A673 (cell line): ENCODE results near the gene SAMD4B. TPM values are rescaled to one million over a fixed set of nuclear protein-coding genes. Genes with fewer than 3 reads are reported as not detected.

ENCODE experiments used
- BruUV-seq: library from RNA; stranded (reverse); fragments of 400-500 nt; replicated peaks from 2 replicates; lab custom pipeline; 2021; lab: Mats Ljungman, UMichigan
- CTCF ChIA-PET: fragments of 300-600 bp; sonication (Branson Sonifier 250); formaldehyde crosslinking; loops from one replicate; lab custom pipeline; 2022; ENCODE audit warnings: antibody characterized with exemption; lab: Charles Lee
- POLR2A ChIA-PET: fragments of 300-600 bp; sonication (Branson Sonifier 250); formaldehyde crosslinking; loops from one replicate; lab custom pipeline; 2022; ENCODE audit warnings: antibody characterized with exemption; ENCODE audit not compliant: low non-redundant PET; lab: Charles Lee
- DNase-seq: peaks from one replicate; pipeline ENCODE4 v3.0.0-alpha.2; 2015; ENCODE audit warnings: low spot score
- H3K27ac ChIP-seq: fragments of 200-600 bp; sonication (generic); 2 replicates; pipeline ENCODE4 v1.5.1; 2016; ENCODE audit warnings: mixed run types, low read depth, mild to moderate bottlenecking, mixed read lengths, antibody characterized with exemption, low read length; ENCODE audit not compliant: poor library complexity, severe bottlenecking
- H3K27me3 ChIP-seq: fragments of 200-600 bp; sonication (generic); replicated peaks from 2 replicates; pipeline ENCODE4 v1.6.1; 2017; ENCODE audit warnings: mixed run types, low read depth, mild to moderate bottlenecking, mixed read lengths, antibody characterized with exemption, low read length; ENCODE audit not compliant: insufficient read depth, poor library complexity
- H3K36me3 ChIP-seq: fragments of 200-600 bp; sonication (generic); 2 replicates; pipeline ENCODE4 v1.6.1; 2016; ENCODE audit warnings: mixed run types, mild to moderate bottlenecking, mixed read lengths, antibody characterized with exemption, low read length; ENCODE audit not compliant: insufficient read depth, poor library complexity, severe bottlenecking
- H3K4me1 ChIP-seq: fragments of 200-600 bp; sonication (generic); 2 replicates; pipeline ENCODE4 v1.6.1; 2017; ENCODE audit warnings: mixed run types, mild to moderate bottlenecking, mixed read lengths, antibody characterized with exemption, low read length; ENCODE audit not compliant: insufficient read depth, poor library complexity, severe bottlenecking
- H3K4me3 ChIP-seq: fragments of 200-600 bp; sonication (generic); 2 replicates; pipeline ENCODE4 v1.5.1; 2016; ENCODE audit warnings: low read depth, mixed run types, mild to moderate bottlenecking, mixed read lengths, low read length; ENCODE audit not compliant: poor library complexity, severe bottlenecking
- H3K9me3 ChIP-seq: fragments of 200-600 bp; sonication (generic); 2 replicates; pipeline ENCODE4 v1.6.1; 2016; ENCODE audit warnings: mixed run types, low read depth, mild to moderate bottlenecking, mixed read lengths, antibody characterized with exemption, low read length; ENCODE audit not compliant: poor library complexity, severe bottlenecking
- EZH2 ChIP-seq: fragments of 200-600 bp; sonication (generic); IDR thresholded peaks from 2 replicates; pipeline ENCODE4 v1.6.1; 2017; ENCODE audit warnings: borderline replicate concordance, low read depth, mild to moderate bottlenecking, mixed read lengths, antibody characterized with exemption, low read length; ENCODE audit not compliant: poor library complexity, severe bottlenecking
- intact Hi-C: fragments of 100-400 bp; cut with micrococcal nuclease; formaldehyde crosslinking; loops from one replicate; pipeline ENCODE4 v1.10.0; 2022; ENCODE audit not compliant: unreplicated experiment
- total RNA-seq: library from RNA; stranded (reverse); gene quantifications from 2 replicates; pipeline ENCODE4 v1.2.3, GENCODE V29; 2021
- TF ChIP-seq, protein P1 (sequence below): fragments of 300-800, 200-600 bp; sonication (generic); conservative IDR thresholded peaks from 2 replicates; pipeline ENCODE4 v1.5.1; 2017; ENCODE audit warnings: low read depth, mild to moderate bottlenecking, antibody characterized with exemption, low read length, moderate library complexity, mixed read lengths

The SAMD4B gene
- total RNA-seq, 1 experiment from 2014 or later, result 168 TPM

DNA sequence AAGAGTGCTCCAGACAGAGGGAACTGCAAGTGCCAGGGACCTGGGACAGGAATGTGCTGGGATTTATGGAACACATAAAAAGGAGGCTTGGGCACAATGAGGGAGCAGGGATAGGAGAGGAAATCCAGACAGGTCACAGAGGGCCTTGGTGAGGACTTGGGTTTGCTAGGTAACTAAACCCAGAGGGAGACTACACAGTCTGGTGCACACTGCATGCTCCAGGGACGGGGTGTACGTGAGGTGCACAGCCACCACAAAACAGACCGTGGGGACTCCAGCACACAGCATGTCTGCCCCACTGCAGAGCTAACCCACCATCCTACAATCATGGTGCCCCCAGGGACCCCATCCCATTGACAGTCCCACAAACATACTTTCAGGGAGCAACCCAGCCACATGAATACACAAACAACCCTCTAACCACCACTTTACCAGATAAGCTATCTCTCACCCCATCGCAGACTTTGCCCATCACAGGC is 58.9 kb downstream of the SAMD4B start:
- Histone ChIP-seq H3K27me3 (no peaks in the 10 kb centered on the region), H3K4me1 (peaks cover 27% of the 10 kb centered on the region), H3K4me3 (no peak overlapping the region), H3K9me3 (no peaks in the 10 kb centered on the region), H3K27ac (peak overlapping the region; percentile 98), H3K36me3 (no peaks in the 10 kb centered on the region)
- ChIA-PET POLR2A (no interaction called here), CTCF (no interaction called here)
- TF ChIP-seq EZH2, result no peak
- TF ChIP-seq, protein P1, sequence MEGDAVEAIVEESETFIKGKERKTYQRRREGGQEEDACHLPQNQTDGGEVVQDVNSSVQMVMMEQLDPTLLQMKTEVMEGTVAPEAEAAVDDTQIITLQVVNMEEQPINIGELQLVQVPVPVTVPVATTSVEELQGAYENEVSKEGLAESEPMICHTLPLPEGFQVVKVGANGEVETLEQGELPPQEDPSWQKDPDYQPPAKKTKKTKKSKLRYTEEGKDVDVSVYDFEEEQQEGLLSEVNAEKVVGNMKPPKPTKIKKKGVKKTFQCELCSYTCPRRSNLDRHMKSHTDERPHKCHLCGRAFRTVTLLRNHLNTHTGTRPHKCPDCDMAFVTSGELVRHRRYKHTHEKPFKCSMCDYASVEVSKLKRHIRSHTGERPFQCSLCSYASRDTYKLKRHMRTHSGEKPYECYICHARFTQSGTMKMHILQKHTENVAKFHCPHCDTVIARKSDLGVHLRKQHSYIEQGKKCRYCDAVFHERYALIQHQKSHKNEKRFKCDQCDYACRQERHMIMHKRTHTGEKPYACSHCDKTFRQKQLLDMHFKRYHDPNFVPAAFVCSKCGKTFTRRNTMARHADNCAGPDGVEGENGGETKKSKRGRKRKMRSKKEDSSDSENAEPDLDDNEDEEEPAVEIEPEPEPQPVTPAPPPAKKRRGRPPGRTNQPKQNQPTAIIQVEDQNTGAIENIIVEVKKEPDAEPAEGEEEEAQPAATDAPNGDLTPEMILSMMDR, result no peak
- no peak for DNase-seq
- BruUV-seq, result no TSS peak
- intact Hi-C loops, result no loop called here

DNA sequence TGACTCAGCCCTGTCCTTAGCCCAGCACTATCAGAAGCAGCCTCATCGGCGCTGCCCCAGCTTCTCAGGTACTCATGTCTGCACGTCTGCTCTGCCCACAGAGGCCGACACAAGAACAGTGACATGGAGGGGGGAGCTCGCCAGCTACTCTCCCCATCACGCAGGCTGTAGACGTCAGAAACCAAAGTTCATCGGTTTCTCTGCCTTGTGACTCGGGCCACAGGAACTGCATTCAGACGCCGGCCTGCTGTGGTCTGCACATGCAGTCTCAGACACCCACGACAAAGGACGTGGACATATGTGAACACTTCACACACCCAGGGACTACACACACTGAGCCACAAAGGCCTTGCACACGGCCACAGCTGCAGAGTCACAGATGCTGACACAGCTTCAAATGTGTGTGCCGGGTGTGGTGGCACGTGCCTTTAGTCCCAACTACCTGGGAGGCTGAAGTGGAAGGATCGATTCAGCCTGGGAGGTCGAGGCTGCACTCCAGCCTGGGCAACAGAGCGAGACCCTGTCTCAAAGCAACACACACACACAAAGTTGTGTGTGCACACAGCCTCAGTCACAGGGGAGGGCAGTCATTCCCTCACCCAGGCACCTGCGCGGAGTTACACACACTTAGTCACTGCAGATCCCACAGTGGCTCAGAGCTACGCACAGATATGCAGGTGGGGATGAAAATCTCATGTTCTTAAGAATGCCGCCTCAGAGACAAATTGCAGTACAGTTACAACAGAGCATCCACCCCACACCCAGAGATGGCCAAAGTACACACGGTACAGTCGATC is 59.5 kb downstream of the SAMD4B start:
- ChIA-PET CTCF (no interaction called here), POLR2A (interaction anchor here (0.6 kb wide), 1 partner anchor 51 kb away, joined by 4 read pairs; no protein-coding TSS in a partner anchor)
- Histone ChIP-seq H3K4me1 (peaks cover 27% of the 10 kb centered on the region), H3K4me3 (no peak overlapping the region), H3K36me3 (no peaks in the 10 kb centered on the region), H3K27me3 (no peaks in the 10 kb centered on the region), H3K9me3 (no peaks in the 10 kb centered on the region), H3K27ac (peak overlapping the region; percentile 98)
- no peak for TF ChIP-seq EZH2
- TF ChIP-seq, protein P1, result no peak
- BruUV-seq, result no TSS peak
- intact Hi-C loops, result no loop called here
- DNase-seq, result no peak

DNA sequence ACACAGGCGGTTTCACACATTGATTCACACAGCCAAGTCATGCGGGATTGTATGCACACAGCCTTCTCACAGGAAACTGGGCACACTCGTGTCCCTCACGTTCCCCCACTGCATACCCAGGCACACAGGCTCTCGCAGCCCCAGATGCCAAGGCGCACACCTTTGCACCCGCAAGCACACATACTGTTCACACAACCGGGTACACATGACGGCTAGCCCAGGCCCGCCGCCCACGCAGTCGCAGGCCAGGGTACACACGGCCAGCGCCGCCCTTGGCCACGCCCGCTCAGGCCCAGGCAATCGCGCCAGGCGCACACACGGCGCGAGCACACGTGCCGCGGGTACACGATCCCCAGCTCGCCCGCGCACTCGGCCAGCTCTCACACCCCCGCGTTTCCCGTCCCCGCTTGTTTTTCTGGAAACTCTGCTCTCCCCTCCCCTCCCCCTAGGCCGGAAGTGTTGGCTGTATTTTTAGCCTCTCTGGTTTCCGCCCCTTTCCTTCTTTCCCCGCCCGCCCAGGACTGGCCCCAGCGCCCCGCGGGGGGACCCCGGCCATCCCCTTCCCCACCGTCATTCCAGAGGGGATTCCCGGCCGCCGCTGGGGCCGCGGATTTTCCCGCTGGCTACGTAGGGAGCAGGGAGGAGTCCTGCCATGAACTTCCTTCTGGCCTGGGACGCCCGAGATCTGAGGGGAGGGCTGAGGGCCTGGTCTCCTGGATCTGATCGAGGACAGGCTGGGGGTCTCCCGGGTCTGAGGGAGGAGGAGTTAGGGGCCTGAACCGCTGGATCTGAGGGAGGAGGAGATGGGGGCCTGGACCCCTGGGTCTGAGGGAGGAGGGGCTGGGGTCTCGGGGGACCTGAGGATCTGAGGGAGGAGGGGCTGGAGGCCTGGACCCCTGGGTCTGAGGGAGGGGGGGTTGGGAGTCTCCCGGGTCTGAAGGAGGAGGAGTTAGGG is 60.4 kb downstream of the SAMD4B start:
- TF ChIP-seq EZH2, result no peak
- TF ChIP-seq, protein P1, result no peak
- peak; percentile 91 for DNase-seq
- Histone ChIP-seq H3K4me1 (peaks cover 27% of the 10 kb centered on the region), H3K4me3 (peak overlapping the region; percentile 50), H3K9me3 (no peaks in the 10 kb centered on the region), H3K27ac (peak overlapping the region; percentile 98), H3K27me3 (no peaks in the 10 kb centered on the region), H3K36me3 (no peaks in the 10 kb centered on the region)
- CTCF ChIA-PET, result no interaction called here
- POLR2A ChIA-PET, result interaction anchor here (0.5 kb wide), 1 partner anchor 431 kb away, joined by 3 read pairs; no protein-coding TSS in a partner anchor
- TSS peak; percentile 70 for BruUV-seq
- intact Hi-C loops, result no loop called here
